ENCODE measurements around the gene SLC45A1. TPM values are rescaled to one million over a fixed set of nuclear protein-coding genes. Genes with fewer than 3 reads are reported as not detected.

The SLC45A1 gene
- total RNA-seq, 1 donor from 2014 or later: 1.9 TPM

GRCh38 chr1:8348777-8349472 is 31.0 kb downstream of the SLC45A1 start:
- peak; percentile 82 for DNase-seq
- peak; percentile 64 for ATAC-seq (ENCODE audit: poor library complexity)
- intact Hi-C loops (cut with DNase I): no loop called here

DNA sequence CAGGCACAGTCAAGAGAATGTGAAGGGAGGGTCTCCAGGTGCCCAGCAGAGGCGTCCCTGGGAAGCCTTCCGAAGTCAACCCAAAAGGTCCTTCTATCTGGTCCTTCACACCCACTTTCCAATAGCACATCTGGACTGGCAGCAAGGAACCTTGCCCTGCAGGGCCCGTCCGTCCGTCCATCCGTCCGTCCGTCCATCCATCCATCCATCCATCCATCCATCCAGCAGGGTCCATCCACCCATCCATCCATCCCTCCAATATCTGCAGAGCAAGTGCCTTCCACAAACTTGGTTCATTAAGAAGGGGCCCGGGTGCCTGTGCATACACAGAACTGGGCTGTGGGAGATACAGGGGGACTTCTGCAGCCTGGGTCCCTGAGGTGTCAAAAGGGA is 31.6 kb downstream of the SLC45A1 start:
- intact Hi-C loops (cut with DNase I): no loop called here
- DNase-seq (no peak), ATAC-seq (ENCODE audit: poor library complexity) (no peak)

DNA sequence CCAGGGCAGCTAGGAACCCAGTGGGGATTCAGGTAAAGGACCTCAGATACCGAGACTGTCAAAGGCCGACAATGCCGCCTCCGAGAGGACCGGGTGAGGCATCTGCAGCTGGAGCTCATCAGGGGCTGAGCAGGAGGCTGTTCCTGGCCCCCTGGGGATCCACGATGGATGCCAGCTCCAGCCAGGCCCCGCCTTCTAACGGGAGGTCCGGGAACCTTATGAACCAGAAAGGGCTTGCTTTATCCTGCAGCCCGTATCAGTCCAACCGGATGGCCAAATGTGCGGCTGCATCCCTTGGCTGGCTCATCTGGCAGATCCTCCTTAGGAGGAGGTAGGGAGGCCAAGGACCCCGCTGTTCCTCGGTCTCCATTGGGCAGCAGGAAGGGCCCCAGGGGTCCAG is 32.0 kb downstream of the SLC45A1 start:
- intact Hi-C loops (cut with DNase I): no loop called here
- ATAC-seq (ENCODE audit: poor library complexity): peak; percentile 26
- peak; percentile 76 for DNase-seq

DNA sequence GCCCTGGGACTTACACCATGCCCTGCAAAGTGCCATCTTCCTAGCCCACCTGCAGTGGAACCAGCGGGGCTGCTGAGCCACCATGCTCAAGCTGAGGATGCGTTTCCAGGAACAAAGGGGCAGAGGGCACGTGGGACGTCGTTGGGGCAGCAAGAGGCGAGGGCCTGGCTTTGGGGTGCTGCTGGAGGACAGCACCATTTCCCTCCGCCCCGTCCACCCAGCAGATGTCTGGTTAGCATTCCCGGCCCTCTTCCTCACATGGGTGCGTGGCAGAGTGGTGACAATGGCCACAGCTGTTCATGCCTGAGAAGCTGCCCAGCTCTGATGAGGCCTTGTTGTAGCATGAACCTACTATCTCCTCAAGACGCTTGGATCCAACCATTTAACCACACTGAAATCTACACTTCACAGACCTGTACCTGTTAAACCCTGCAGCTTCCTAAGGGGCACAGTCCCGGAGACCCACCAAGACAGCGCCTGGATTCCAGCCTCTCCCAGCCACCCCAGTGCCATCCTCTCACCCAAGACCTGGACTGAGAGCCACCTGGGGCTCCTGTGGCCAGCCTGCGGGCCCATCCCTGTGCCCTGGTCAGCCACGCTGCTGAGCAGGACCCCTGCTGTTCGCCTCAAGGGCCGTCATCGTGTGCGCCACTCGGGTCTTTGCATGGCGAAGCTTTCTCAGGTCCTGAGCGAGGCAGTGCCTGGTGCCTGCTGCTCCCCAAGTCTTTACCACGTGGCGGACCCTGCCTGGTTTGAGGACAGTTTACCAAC is 33.2 kb downstream of the SLC45A1 start:
- intact Hi-C loops (cut with DNase I): no loop called here
- DNase-seq (no peak), ATAC-seq (ENCODE audit: poor library complexity) (no peak)

DNA sequence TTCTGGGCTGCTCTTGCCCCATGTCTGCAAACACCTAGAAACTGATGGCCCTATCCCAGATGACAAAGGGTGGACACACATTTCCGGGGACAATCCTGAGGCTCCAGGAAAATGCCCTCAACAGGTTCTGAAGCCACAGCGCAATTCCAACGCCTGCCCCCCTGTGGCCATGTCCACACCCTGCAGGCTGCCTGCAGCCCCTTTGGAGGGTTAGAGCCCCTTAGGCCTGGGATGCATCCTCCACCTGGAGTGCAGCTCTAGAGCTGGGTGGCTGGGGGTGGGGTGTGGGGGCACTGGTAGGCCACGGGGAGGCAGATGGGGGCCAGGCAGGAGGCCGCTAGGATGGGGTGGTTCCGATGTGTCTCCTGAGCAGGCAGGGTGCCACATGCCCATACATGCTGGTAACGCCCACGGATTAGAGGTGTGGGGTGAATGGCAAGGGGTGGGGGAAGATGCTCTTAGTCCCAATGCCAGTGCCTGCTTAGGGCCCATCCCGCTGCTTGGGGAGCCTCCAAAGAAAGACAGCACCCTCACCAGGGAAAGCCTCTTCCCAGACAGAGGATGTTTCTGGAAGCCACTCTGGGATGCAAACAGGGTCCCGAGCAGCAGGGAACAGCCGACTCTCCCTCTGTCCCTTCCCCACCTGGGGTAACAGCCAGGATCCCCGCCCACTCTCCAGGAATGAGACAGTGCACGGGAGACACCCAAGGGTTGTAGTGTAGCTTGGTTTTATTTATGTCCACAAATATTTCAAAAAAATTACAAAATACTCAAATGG is 34.0 kb downstream of the SLC45A1 start:
- ATAC-seq (ENCODE audit: poor library complexity) (peak; percentile 12), DNase-seq (no peak)
- intact Hi-C loops (cut with DNase I): no loop called here

DNA sequence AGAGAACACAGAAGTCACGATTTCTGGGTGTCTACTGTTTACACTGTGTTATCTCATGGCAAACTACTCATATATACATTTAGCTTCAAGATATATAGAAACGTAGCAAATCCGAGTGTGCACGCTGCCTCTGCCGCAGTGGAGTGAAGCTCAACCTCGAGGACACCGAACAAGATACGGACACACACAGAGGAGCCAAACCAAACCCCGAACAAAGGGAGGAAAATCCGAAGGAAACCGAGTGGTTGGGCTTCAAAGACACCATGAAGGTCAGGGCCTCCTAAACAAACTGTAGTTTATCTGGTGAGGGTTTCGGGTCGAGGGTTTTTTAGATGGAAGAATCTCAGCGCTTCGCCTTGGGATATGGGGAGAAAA is 34.5 kb downstream of the SLC45A1 start:
- ATAC-seq (ENCODE audit: poor library complexity): no peak
- intact Hi-C loops (cut with DNase I): no loop called here
- DNase-seq: no peak

DNA sequence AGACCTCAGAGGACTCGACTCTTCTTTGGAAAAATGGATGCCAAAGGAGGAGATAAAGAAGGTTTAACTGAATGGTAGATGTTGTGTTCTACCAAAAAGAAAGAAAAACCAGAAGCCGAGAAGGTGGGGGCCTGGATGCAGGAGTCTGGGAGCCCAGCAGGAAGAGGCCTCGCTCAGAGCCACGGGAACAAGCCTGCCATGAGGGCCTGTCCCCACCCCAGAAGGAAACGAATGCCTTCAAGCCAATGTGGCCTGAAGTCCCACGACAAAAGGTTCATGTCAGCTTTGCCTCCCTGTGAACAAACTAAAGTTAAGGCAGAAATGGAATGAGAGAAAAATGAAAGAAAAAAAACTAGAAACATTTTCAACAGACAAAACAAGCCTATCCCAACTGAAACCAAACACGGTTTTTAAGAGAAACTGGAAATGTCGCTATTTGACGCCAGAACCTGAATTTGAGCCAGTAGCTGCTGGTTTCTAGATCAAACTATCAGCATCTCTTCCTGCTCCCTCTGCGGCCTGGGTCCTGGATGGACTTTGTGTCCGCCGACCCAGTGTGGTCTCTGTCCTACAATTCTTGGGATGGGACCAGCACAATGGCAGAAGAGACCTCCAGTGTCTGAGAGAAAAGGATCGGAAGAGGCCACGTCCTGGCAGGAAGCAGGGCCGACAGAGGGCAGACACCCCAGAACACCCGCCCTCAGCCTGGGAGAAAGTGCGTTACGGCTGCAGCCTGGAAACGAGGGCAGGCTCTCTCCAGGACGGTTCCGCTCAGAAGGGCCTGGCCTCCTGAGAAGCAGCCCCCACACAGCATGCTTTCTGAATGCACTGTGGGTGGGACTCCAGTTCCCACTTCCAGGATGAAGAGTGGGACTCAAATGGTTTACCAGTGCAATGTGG is 35.2 kb downstream of the SLC45A1 start:
- intact Hi-C loops (cut with DNase I): no loop called here
- ATAC-seq (ENCODE audit: poor library complexity) (no peak), DNase-seq (peak; percentile 50)

- intact Hi-C loops (cut with DNase I): no loop called here
- no peak for ATAC-seq (ENCODE audit: poor library complexity)
- DNase-seq: no peak
Observed at GRCh38 chr1:8354038-8354437, 36.1 kb downstream of the SLC45A1 start.

DNA sequence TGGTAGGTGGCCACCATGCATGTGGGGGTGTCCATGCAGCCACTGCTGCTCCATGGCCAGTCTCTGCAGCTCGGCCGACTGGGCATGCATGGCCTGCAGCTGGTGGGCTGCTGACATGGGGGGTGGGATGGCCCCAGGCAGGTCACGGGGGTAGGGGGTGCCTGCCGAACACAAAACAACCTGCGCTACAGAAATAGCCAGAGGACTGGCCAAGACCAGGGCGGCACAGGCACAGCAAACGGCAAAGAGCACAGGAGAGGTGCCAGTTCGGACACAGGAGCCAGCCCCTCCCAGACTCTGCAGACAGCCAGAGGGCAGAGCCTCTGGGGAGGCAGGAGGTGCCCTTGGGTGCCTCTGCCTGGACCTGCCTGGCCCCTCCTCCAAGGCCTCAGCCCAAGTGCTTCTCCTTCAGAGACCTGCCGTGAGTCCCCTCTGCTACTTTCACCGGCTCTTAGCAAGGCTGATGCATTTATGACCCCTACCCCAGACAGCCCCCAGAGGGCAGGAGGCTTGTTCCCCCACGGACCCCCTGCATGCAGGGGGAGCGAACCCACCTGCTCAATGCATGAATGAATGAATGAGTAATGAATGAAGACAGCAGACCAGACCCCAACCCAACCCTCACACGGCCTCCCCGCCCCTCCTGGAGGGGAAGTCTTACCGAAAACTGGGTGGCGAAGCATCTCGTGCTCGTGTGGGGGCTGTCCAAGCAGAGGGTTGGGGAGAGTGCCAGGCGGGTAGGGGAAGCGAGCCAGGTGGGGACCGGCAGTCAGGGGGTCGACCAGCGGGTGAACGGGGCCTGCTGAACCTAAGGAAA is 37.7 kb downstream of the SLC45A1 start:
- intact Hi-C loops (cut with DNase I): no loop called here
- no peak for DNase-seq
- ATAC-seq (ENCODE audit: poor library complexity): peak; percentile 62

DNA sequence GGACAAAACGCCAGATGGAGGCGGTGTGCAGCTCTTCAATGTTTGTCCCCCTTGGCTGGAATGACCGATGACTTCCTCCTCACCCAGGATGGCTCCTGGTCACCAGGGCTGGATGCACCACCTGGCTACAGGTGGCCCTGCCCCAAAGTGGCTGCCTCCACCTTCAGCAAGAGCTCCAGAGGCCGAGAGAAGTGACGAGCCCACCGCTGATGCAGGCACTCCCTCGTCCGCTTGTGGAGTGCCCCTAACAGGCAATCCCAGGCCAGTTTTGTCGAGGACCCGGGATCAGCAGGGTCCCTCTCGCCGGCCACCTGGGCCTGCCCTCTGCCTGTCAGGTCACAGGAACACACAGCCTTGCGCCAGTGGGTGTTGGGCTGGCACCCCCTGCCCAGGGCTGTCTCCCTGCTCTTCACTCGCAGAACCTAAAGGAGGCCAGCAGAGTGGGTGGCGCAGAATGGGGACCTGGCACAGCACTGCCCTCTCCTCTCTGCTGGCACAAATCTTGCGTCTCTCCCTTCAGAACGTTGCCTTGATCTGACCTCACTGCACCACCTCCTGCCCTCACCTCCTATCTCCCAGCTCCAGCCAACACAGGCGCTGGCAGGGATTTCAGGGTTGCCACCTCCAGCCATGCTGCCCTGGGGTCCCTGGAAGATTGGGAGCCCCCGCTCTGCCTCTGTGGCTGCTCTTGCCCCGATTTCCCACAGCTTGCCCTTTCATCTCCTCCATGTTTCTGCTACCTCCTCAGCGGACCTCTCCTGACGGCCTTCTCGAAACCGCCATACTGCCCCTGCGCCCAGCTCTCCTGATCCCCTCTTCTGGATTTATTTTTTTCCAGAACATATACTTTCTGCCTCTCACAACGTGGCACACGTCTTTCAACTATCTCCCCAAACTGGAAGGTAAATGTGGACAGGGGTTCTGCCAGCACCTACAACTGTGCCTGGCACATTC is 38.6 kb downstream of the SLC45A1 start:
- ATAC-seq (ENCODE audit: poor library complexity) (peak; percentile 25), DNase-seq (peak; percentile 29)
- intact Hi-C loops (cut with DNase I): no loop called here

DNA sequence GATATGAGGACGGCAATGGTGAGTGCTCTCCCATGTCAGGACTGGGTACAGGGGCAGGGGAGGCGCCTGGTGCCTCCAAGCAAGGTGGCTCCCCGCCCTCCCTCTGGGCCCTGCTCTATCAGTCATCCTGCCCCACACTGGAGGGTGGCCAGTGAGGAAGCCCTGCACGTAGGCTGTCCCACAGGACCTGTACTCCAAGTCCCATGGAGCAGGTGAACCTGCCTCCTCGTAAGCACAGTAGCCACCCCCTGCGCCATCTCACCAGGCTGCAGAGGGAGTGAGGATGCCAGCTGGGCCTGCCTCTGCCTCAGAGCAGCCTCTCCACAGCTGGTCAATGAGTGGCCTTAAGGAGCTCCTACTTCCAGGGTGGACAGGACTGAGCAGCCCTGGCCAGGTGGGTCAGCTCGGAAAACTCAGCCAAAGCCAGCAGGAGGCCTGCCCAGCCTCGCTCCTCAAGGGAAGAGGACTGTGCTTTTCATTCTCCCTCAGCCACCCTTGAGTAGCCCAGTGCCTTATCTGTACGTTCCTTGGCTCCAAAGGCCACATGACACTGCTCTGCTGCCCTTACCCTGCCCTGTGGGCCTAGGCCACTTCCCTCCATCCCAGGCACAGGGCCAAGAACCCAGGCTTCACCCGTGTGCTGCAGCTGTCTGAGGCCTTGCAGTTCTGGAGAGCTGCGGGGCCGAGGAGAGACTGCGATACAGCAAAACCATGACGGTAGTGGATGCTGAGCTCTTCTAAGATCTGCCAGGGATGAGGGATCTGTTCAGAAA is 39.6 kb downstream of the SLC45A1 start:
- no peak for DNase-seq
- ATAC-seq (ENCODE audit: poor library complexity): peak; percentile 19
- intact Hi-C loops (cut with DNase I): no loop called here

GRCh38 chr1:8358241-8358896 is 40.5 kb downstream of the SLC45A1 start:
- no peak for DNase-seq
- no peak for ATAC-seq (ENCODE audit: poor library complexity)
- intact Hi-C loops (cut with DNase I): no loop called here

DNA sequence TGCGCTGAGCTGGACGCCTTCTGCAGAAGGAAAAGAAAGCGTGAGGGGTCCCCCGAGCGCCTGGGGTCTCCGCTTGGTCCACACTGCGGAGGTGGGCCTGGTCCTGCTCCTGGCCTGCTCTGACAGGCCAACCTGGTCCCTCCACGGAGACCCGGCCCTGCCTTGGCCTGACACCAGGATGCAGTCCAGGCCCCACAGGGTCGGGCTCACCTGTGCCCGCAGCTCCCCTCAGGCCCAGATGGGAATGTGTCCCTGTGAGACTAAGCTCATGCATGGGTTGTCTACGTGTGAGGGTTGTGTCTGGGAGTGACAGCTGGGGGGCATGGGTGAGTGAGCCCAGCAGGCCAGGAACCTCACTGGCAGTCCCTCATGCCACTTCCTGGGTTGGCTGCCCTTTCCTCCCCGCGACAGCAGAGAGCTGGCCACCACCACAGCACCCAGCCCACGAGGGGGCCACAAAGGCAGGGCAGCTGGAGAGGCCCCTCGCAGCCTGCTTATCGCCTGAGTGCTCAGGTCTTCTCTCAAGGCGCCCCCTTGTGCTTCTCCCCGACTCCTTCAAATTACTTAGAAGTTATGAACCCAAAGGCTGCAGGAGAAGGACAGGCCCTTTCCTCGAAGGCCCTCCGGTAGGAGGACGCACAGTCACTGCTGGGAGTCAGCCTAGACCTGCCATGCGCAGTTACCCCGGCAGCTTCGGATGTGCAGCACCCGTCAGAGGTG is 41.1 kb downstream of the SLC45A1 start:
- intact Hi-C loops (cut with DNase I): no loop called here
- DNase-seq (no peak), ATAC-seq (ENCODE audit: poor library complexity) (no peak)

DNA sequence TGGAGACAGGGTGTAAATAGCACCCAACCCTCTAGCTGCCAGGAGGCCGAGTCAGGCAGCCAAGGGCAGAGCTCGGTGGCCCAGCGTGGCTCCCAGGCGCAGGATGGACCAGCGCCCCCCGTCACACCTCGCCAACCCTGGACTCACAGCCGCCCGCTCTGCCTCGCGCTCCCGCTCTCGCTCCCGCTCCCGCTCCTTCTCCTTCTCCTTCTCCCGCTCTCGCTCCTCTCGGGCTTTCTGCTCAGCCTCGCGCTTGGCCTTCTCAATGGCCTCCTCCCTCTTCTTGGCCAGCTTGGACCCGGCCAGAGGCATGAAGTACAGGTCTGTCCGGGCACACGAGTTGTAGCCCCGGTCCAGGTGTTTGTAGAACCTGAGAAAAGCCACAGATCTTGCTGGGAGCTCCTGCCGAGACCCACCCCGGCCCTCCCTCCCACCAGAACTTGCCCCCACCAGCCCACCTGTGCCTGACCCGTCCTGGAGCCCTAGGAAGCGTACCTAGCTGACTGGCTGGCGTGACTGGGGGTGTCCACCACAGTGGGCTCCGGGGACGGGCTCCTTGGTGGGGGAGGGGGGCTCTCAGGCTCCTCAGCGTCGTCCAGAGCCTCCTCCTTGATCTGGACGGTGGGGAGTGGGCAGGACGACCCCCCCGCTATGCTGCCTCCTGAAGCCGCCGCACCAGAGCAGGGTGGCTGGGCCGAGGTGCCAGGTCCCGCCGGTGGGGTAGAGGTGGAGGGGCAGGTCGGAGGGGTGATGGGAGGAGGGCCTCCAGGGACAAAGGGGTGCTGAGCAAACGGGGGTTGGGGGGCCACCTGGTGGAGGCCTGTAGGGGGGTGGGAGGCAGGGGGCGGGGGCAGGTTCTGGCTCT is 41.9 kb downstream of the SLC45A1 start:
- ATAC-seq (ENCODE audit: poor library complexity) (no peak), DNase-seq (no peak)
- intact Hi-C loops (cut with DNase I): no loop called here
